Adrenal gland (tissue), 12 donors: ENCODE results near the gene ULBP1. TPM values are rescaled to one million over a fixed set of nuclear protein-coding genes. Genes with fewer than 3 reads are reported as not detected.

Source experiments
- DNase-seq, 7 donors: peaks; one replicate each; pipeline ENCODE4 v3.0.0-alpha.2; 2019 to 2020
- H3K27ac ChIP-seq, 5 donors: fragments of 200-600 bp; sonication (generic) in 4 of 5; 1 replicate in 3 of 5; 2 replicates in 2 of 5; pipeline versions ENCODE4 v1.5.1 to v1.8.0; 2016 to 2020; ENCODE audit warnings: mild to moderate bottlenecking in 1 of 5
- H3K27me3 ChIP-seq: fragments of 200-600 bp; 2 replicates; pipeline ENCODE4 v1.8.0; 2021
- H3K36me3 ChIP-seq, 2 donors: fragments of 200-600 bp; replicated peaks in 1 of 2; 1 replicate in 1 of 2; 2 replicates in 1 of 2; pipeline versions ENCODE4 v1.5.1 to v1.8.0; 2018 to 2022
- H3K4me1 ChIP-seq, 2 donors: fragments of 200-600 bp; replicated peaks in 1 of 2; 1 replicate in 1 of 2; 2 replicates in 1 of 2; pipeline versions ENCODE4 v1.5.1 to v1.8.0; 2018 to 2021
- H3K4me3 ChIP-seq, 4 donors: fragments of 200-600 bp; sonication (generic) in 3 of 4; one replicate each; pipeline ENCODE4 v1.5.1; 2016 to 2018
- H3K9me3 ChIP-seq, 3 donors: fragments of 200-600 bp; sonication (generic) in 1 of 3; replicated peaks in 1 of 3; 1 replicate in 2 of 3; 2 replicates in 1 of 3; pipeline versions ENCODE4 v1.5.1 to v1.8.0; 2016 to 2021
- CTCF ChIP-seq, 6 experiments: fragments of 450-650 bp in 4 of 6; fragments of 200-600 bp in 2 of 6; sonication (generic) in 1 of 6; IDR thresholded peaks; 1 replicate in 5 of 6; 2 replicates in 1 of 6; pipeline versions ENCODE4 v1.5.1 to v1.8.0; 2016 to 2021; ENCODE audit warnings: antibody characterized with exemption in 6 of 6, mild to moderate bottlenecking in 2 of 6, moderate library complexity in 1 of 6
- POLR2A ChIP-seq, 2 donors: fragments of 450-650 bp; IDR thresholded peaks; one replicate each; pipeline ENCODE4 v1.6.1; 2017; ENCODE audit warnings: antibody characterized with exemption in 2 of 2, mild to moderate bottlenecking in 2 of 2, moderate library complexity in 1 of 2
- WGBS, 4 donors: extraction: QIAGEN DNeasy Blood & Tissue Kit in 2 of 4; methylation state at CpG; one replicate each; pipeline versions ENCODE4 v1.1.5 to v1.1.7; 2013 to 2017; 5-methylcytosine and 5-hydroxymethylcytosine counted together
- intact Hi-C, 2 donors: fragments of 100-400 bp; cut with DNase I; formaldehyde crosslinking; loops; one replicate each; pipeline versions ENCODE4 v1.14.1 to v1.15.0; 2022 to 2023
- polyA plus RNA-seq, 3 donors: library from polyadenylated mRNA; stranded (reverse); fragments of 200-250 nt in 2 of 3; fragments of 350-450 nt in 1 of 3; fragmentation: Illumina TruSeq in 1 of 3; extraction: RNeasy Lipid Tissue Mini Kit (QIAGEN cat#74804) in 1 of 3; gene quantifications; one replicate each; pipeline ENCODE4 v1.2.3, GENCODE V29; 2013 to 2014
- total RNA-seq, 9 donors: library from RNA; depleted of rRNA in 4 of 9; stranded (reverse); fragments of >200 nt in 4 of 9; fragments of 120-200 nt in 1 of 9; fragmentation: NEBNext Ultra II Directional in 1 of 9; extraction: Animal tissue kit (Norgen Biotek cat#: 25700) in 1 of 9; gene quantifications; one replicate each; pipeline versions ENCODE4 v1.1.0 to v1.2.4, GENCODE V29; 2013 to 2023
- donor health status: healthy with polysubstance abuse.
- donor health status: Bipolar disorder and iron deficiency.
- donor health status: DM: yes; HTN: yes; CAD: no.
- donor health status: DM: no; HTN: no; CAD: no.
- donor health status: DM: no; HTN: no; CAD: no.
- donor health status: DM: yes; HTN: yes; CAD: no.

ULBP1 gene
- total and polyA plus RNA-seq, 12 donors, result 0.03 to 0.88 (median 0.28) TPM; not detected in 4

GRCh38 chr6:150004101-150004782, 40.5 kb downstream of the ULBP1 start:
- intact Hi-C loops, result loop anchor here in 1 of 2 donors (10.0 kb wide), 1 partner anchor 159 kb away; no protein-coding TSS in a partner anchor
- H3K36me3 ChIP-seq, result no peaks in the 10 kb centered on the region
- WGBS, 4 donors, result 47 to 58% (median 50%) methylated on average over 10 to 14 of the region's 14 CpGs
- peaks cover 13% of the 10 kb centered on the region for H3K27me3 ChIP-seq
- H3K4me1 ChIP-seq, result peaks cover 4 to 6% of the 10 kb centered on the region in 2 donors
- no peak for DNase-seq
- no peak overlapping the region for H3K27ac ChIP-seq
- no peaks in the 10 kb centered on the region for H3K9me3 ChIP-seq
- peak overlapping the region in 1 of 4 donors; percentile 65 for H3K4me3 ChIP-seq
- TF ChIP-seq POLR2A (IDR thresholded peaks at IDR 0.05), result no peak

- no peaks in the 10 kb centered on the region for H3K9me3 ChIP-seq
- H3K27ac ChIP-seq, result no peak overlapping the region
- DNase-seq, result peak; percentile 92 to 95 (median 95)
- intact Hi-C loops, result loop anchor here in 1 of 2 donors (10.0 kb wide), 1 partner anchor 160 kb away; no protein-coding TSS in a partner anchor
- H3K4me1 ChIP-seq, result peaks cover 4 to 6% of the 10 kb centered on the region in 2 donors
- 0 to 1% (median 0%) methylated on average over 40 to 79 of the region's 79 CpGs for WGBS, 4 donors
- no peaks in the 10 kb centered on the region for H3K36me3 ChIP-seq
- peaks cover 13% of the 10 kb centered on the region for H3K27me3 ChIP-seq
- H3K4me3 ChIP-seq, result peak overlapping the region in 3 of 4 donors; percentile 29 to 65 (median 56)
- TF ChIP-seq POLR2A (IDR thresholded peaks at IDR 0.05) (peak in 1 of 2 donors; percentile 7), CTCF (IDR thresholded peaks at IDR 0.05) (peak in 2 of 6 experiments; percentile 8 to 29)
Measured at GRCh38 chr6:150004783-150005717, 41.3 kb downstream of the ULBP1 start.

- DNase-seq, result no peak
- Histone ChIP-seq H3K27me3 (peaks cover 13% of the 10 kb centered on the region), H3K4me3 (peak overlapping the region in 2 of 4 donors; percentile 29 to 65), H3K9me3 (no peaks in the 10 kb centered on the region), H3K4me1 (peaks cover 4 to 6% of the 10 kb centered on the region in 2 donors), H3K36me3 (no peaks in the 10 kb centered on the region), H3K27ac (no peak overlapping the region)
- intact Hi-C loops, result loop anchor here in 1 of 2 donors (10.0 kb wide), 1 partner anchor 161 kb away; no protein-coding TSS in a partner anchor
- TF ChIP-seq POLR2A (IDR thresholded peaks at IDR 0.05) (no peak), CTCF (IDR thresholded peaks at IDR 0.05) (no peak)
- 74 to 82% (median 79%) methylated on average over 12 to 14 of the region's 14 CpGs for WGBS, 4 donors
Measured at GRCh38 chr6:150005761-150006651, 42.3 kb downstream of the ULBP1 start.

- H3K4me1 ChIP-seq, result peaks cover 4 to 6% of the 10 kb centered on the region in 2 donors
- intact Hi-C loops, result loop anchor here in 1 of 2 donors (10.0 kb wide), 1 partner anchor 162 kb away; no protein-coding TSS in a partner anchor
- H3K36me3 ChIP-seq, result no peaks in the 10 kb centered on the region
- WGBS, 4 donors, result 58 to 73% (median 69%) methylated on average over 7 of the region's 7 CpGs
- TF ChIP-seq POLR2A (IDR thresholded peaks at IDR 0.05) (no peak), CTCF (IDR thresholded peaks at IDR 0.05) (peak in 3 of 6 experiments; percentile 24 to 43 (median 28))
- H3K4me3 ChIP-seq, result no peak overlapping the region
- no peak overlapping the region for H3K27ac ChIP-seq
- peak in 1 of 7 donors; percentile 22 for DNase-seq
- no peaks in the 10 kb centered on the region for H3K9me3 ChIP-seq
- H3K27me3 ChIP-seq, result peaks cover 13% of the 10 kb centered on the region
Measured at GRCh38 chr6:150006961-150007464, 43.3 kb downstream of the ULBP1 start.
